Neural cell (in vitro differentiated cells): Measurements from ENCODE around the gene ALX3.

Experiments
- CTCF ChIP-seq: fragments of 450-650 bp; IDR thresholded peaks from 2 replicates; pipeline ENCODE4 v1.5.1; 2014; ENCODE audit warnings: antibody characterized with exemption, mild to moderate bottlenecking, moderate library complexity; ENCODE audit not compliant: poor library complexity, severe bottlenecking
- EP300 ChIP-seq: fragments of 450-650 bp; conservative IDR thresholded peaks from 2 replicates; pipeline ENCODE4 v1.6.1; 2014; ENCODE audit warnings: antibody characterized with exemption, mild to moderate bottlenecking, moderate library complexity; ENCODE audit not compliant: poor library complexity, severe bottlenecking
- EZH2 ChIP-seq: fragments of 200-600, 300-800 bp; shearing (Covaris generic), sonication (generic); IDR thresholded peaks from 2 replicates; pipeline ENCODE4 v1.6.1; 2014; ENCODE audit warnings: antibody characterized with exemption, low read length, borderline replicate concordance, mild to moderate bottlenecking; ENCODE audit not compliant: insufficient read depth, poor library complexity, severe bottlenecking
- MXI1 ChIP-seq: fragments of 450-650 bp; conservative IDR thresholded peaks from 2 replicates; pipeline ENCODE4 v1.6.1; 2014; ENCODE audit warnings: antibody characterized with exemption, mild to moderate bottlenecking; ENCODE audit not compliant: poor library complexity, severe bottlenecking
- POLR2AphosphoS5 ChIP-seq: IDR thresholded peaks from 2 replicates; pipeline ENCODE4 v1.6.1; 2012
- RAD21 ChIP-seq: fragments of 450-650 bp; conservative IDR thresholded peaks from 2 replicates; pipeline ENCODE4 v1.6.1; 2014; ENCODE audit warnings: antibody characterized with exemption, mild to moderate bottlenecking, moderate library complexity
- REST ChIP-seq: IDR thresholded peaks from 2 replicates; pipeline ENCODE4 v1.6.1; 2012; ENCODE audit warnings: borderline replicate concordance
- SMC3 ChIP-seq: fragments of 450-650 bp; conservative IDR thresholded peaks from 2 replicates; pipeline ENCODE4 v1.6.1; 2014; ENCODE audit warnings: antibody characterized with exemption, mild to moderate bottlenecking, moderate library complexity; ENCODE audit not compliant: poor library complexity
- TAF1 ChIP-seq: IDR thresholded peaks from 2 replicates; pipeline ENCODE4 v1.6.1; 2012; ENCODE audit warnings: low read depth

GRCh38 chr1:110106013-110106941 lies 35.8 kb upstream of the ALX3 start:
- no peak for TF ChIP-seq TAF1
- no peak for TF ChIP-seq EZH2
- peak; percentile 94 for TF ChIP-seq CTCF
- TF ChIP-seq REST: no peak
- peak; percentile 21 for TF ChIP-seq MXI1
- no peak for TF ChIP-seq POLR2AphosphoS5
- TF ChIP-seq RAD21: peak; percentile 84
- no peak for TF ChIP-seq EP300
- TF ChIP-seq SMC3: peak; percentile 86
